Uterus (tissue), 2 donors: Measurements from ENCODE around the gene CCDC88B.

Experiments used
- CTCF ChIP-seq, 4 experiments: fragments of 200-600 bp in 2 of 4; fragments of 450-650 bp in 2 of 4; sonication (generic) in 2 of 4; IDR thresholded peaks; one replicate each; pipeline ENCODE4 v1.5.1; 2016 to 2019; ENCODE audit warnings: antibody characterized with exemption in 4 of 4, mild to moderate bottlenecking in 2 of 4, moderate library complexity in 1 of 4
- POLR2A ChIP-seq, 2 donors: fragments of 450-650 bp; IDR thresholded peaks; one replicate each; pipeline ENCODE4 v1.6.1; 2016; ENCODE audit warnings: antibody characterized with exemption in 2 of 2, mild to moderate bottlenecking in 1 of 2, moderate library complexity in 1 of 2

GRCh38 chr11:64384028-64384737 is 44.2 kb downstream of the CCDC88B start:
- TF ChIP-seq CTCF (IDR thresholded peaks at IDR 0.05) (no peak), POLR2A (IDR thresholded peaks at IDR 0.05) (no peak)
